Measurements from ENCODE around the gene CAPN13.

Gene CAPN13

DNA sequence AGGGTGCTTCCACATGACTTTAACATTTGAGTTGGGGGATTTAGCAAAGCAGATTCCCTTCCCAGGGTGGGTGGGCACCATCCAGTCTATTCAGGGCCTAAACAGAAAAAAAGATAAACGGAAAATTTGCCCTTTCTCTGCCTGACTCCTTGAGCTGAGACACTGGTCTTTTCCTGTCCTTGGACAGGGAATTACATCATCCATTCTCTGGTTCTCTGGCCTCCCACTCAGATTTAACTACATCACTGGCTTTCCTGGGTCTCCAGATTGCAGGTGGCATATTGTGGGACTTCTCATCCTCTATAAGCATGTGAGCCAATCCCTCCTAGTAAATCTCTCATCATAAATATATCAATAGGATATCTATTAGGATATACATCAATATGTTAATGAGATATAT lies 25.8 kb downstream of the CAPN13 start:
- H3K36me3 ChIP-seq (ENCODE audit: insufficient read depth, low read length), result no peaks in the 10 kb centered on the region
- H3K27me3 ChIP-seq (ENCODE audit: insufficient read depth, low read length, poor library complexity, severe bottlenecking), result peaks cover 17% of the 10 kb centered on the region
- H3F3A ChIP-seq (ENCODE audit: low read depth), result no peaks in the 10 kb centered on the region
- H4K20me1 ChIP-seq (ENCODE audit: insufficient read depth, low read length, poor library complexity, severe bottlenecking), result no peaks in the 10 kb centered on the region
- H3K4me1 ChIP-seq (ENCODE audit: insufficient read depth, low read length, poor library complexity, severe bottlenecking), result no peaks in the 10 kb centered on the region
- no peak for TF ChIP-seq EZH2phosphoT487 (IDR thresholded peaks at IDR 0.05; ENCODE audit: borderline replicate concordance)
- TF ChIP-seq, protein P1, sequence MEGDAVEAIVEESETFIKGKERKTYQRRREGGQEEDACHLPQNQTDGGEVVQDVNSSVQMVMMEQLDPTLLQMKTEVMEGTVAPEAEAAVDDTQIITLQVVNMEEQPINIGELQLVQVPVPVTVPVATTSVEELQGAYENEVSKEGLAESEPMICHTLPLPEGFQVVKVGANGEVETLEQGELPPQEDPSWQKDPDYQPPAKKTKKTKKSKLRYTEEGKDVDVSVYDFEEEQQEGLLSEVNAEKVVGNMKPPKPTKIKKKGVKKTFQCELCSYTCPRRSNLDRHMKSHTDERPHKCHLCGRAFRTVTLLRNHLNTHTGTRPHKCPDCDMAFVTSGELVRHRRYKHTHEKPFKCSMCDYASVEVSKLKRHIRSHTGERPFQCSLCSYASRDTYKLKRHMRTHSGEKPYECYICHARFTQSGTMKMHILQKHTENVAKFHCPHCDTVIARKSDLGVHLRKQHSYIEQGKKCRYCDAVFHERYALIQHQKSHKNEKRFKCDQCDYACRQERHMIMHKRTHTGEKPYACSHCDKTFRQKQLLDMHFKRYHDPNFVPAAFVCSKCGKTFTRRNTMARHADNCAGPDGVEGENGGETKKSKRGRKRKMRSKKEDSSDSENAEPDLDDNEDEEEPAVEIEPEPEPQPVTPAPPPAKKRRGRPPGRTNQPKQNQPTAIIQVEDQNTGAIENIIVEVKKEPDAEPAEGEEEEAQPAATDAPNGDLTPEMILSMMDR (conservative IDR thresholded peaks at IDR 0.05; ENCODE audit: low read length), result no peak
- H3K79me2 ChIP-seq (ENCODE audit: insufficient read depth, low read length), result no peaks in the 10 kb centered on the region
- no peaks in the 10 kb centered on the region for H3K9me3 ChIP-seq (ENCODE audit: insufficient read depth, low read depth, low read length)
- H3K4me2 ChIP-seq (ENCODE audit: low read depth, low read length, poor library complexity, severe bottlenecking), result no peak overlapping the region
- H3K9me2 ChIP-seq (replicated peaks; ENCODE audit: low read depth, low read length), result no peaks in the 10 kb centered on the region
- no peak overlapping the region for H3K9ac ChIP-seq (ENCODE audit: low read depth, low read length, poor library complexity, severe bottlenecking)
- no peak overlapping the region for H3K4me3 ChIP-seq (ENCODE audit: low read length, poor library complexity, severe bottlenecking)
- H2AFZ ChIP-seq (ENCODE audit: low read length), result no peak overlapping the region

DNA sequence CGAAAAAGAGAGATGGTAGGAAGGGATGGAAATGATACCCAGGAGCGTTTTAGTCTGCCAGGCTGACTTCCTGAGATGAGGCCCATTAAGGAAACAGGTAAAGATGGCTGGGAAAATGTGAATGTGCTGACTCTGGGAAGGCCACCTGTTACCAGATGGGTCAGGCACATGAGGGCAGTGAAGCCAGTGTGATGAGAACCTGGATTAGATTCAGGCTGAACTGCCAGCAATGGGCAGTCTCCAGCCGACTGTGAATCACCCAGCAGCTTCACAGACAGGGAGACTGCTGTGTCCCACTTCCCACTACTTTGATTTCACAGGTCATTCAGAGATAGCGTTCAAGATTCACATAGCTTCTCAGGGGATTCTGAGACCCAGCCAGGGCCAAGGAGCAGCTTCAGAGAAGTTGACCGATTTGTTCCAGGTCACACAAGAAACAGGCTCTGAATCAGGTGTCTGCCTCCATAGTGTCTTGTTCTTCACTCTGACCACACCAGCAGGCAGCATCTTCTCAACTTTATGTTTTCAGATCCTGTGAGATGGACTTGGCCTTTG lies 26.4 kb downstream of the CAPN13 start:
- H3K27me3 ChIP-seq (ENCODE audit: insufficient read depth, low read length, poor library complexity, severe bottlenecking), result peaks cover 17% of the 10 kb centered on the region
- H3K4me1 ChIP-seq (ENCODE audit: insufficient read depth, low read length, poor library complexity, severe bottlenecking), result no peaks in the 10 kb centered on the region
- H3K9ac ChIP-seq (ENCODE audit: low read depth, low read length, poor library complexity, severe bottlenecking), result no peak overlapping the region
- H3K36me3 ChIP-seq (ENCODE audit: insufficient read depth, low read length), result no peaks in the 10 kb centered on the region
- no peaks in the 10 kb centered on the region for H4K20me1 ChIP-seq (ENCODE audit: insufficient read depth, low read length, poor library complexity, severe bottlenecking)
- H3K9me2 ChIP-seq (replicated peaks; ENCODE audit: low read depth, low read length), result no peaks in the 10 kb centered on the region
- no peaks in the 10 kb centered on the region for H3K79me2 ChIP-seq (ENCODE audit: insufficient read depth, low read length)
- H3K4me2 ChIP-seq (ENCODE audit: low read depth, low read length, poor library complexity, severe bottlenecking), result no peak overlapping the region
- H3K4me3 ChIP-seq (ENCODE audit: low read length, poor library complexity, severe bottlenecking), result no peak overlapping the region
- no peak overlapping the region for H2AFZ ChIP-seq (ENCODE audit: low read length)
- TF ChIP-seq, protein P1 (conservative IDR thresholded peaks at IDR 0.05; ENCODE audit: low read length), result no peak
- no peak for TF ChIP-seq EZH2phosphoT487 (IDR thresholded peaks at IDR 0.05; ENCODE audit: borderline replicate concordance)
- H3K9me3 ChIP-seq (ENCODE audit: insufficient read depth, low read depth, low read length), result no peaks in the 10 kb centered on the region
- H3F3A ChIP-seq (ENCODE audit: low read depth), result no peaks in the 10 kb centered on the region

DNA sequence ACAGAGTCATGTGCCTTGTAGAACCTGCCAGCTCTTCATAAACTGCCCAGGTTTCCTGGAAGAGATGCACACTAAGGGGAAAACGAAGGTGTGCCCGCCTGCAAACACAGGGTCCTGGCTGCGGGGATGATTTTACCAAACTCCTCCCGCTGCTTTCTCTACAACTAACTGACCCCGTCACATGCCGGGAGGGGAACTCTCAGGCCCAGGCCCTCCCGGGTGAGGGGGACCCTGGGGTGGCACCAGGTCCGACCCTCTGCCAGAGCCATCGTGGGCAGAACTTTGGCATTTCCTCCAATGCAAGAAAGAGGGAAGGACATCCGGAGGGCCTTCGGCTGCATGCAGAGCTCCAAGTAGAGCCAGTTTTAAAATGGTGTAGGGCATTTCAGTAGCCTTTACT lies 28.6 kb downstream of the CAPN13 start:
- Histone ChIP-seq H3K9ac (ENCODE audit: low read depth, low read length, poor library complexity, severe bottlenecking) (no peak overlapping the region), H4K20me1 (ENCODE audit: insufficient read depth, low read length, poor library complexity, severe bottlenecking) (no peaks in the 10 kb centered on the region), H3K79me2 (ENCODE audit: insufficient read depth, low read length) (no peaks in the 10 kb centered on the region), H3K9me3 (ENCODE audit: insufficient read depth, low read depth, low read length) (no peaks in the 10 kb centered on the region), H3K27me3 (ENCODE audit: insufficient read depth, low read length, poor library complexity, severe bottlenecking) (no peaks in the 10 kb centered on the region), H3K9me2 (replicated peaks; ENCODE audit: low read depth, low read length) (no peaks in the 10 kb centered on the region), H3F3A (ENCODE audit: low read depth) (no peaks in the 10 kb centered on the region), H2AFZ (ENCODE audit: low read length) (no peak overlapping the region), H3K4me3 (ENCODE audit: low read length, poor library complexity, severe bottlenecking) (no peak overlapping the region), H3K4me2 (ENCODE audit: low read depth, low read length, poor library complexity, severe bottlenecking) (no peak overlapping the region), H3K4me1 (ENCODE audit: insufficient read depth, low read length, poor library complexity, severe bottlenecking) (no peaks in the 10 kb centered on the region), H3K36me3 (ENCODE audit: insufficient read depth, low read length) (no peaks in the 10 kb centered on the region)
- TF ChIP-seq, protein P1 (conservative IDR thresholded peaks at IDR 0.05; ENCODE audit: low read length), result no peak
- no peak for TF ChIP-seq EZH2phosphoT487 (IDR thresholded peaks at IDR 0.05; ENCODE audit: borderline replicate concordance)
